ENCODE results near the gene ACVR2A. TPM values are rescaled to one million over a fixed set of nuclear protein-coding genes. Genes with fewer than 3 reads are reported as not detected.
A peak's percentile ranks its signal among the peaks of the same experiment; 100 is the strongest.

The ACVR2A gene
- total RNA-seq, 1 donor from 2014 or later: 41.7 TPM

DNA sequence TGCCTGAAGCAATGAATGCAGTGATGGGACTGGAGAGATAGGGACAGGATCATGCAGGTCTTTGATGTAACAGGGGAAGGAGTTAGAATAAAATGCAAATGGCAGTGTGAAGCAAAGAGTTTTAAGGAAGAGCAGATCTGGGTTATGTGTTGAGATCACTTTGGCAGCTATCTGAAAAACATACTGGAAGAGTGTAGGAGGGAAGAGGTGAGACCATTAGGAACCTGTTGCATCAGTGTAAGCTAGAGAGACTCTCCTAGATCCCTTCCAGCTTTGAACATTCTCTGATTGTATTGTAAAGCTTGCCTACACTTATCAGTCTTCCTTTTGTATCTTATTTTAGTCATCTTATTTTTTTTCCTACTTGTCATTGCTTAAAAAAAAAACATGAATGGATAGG, 10.5 kb downstream of the ACVR2A start:
- DNase-seq: no peak

DNA sequence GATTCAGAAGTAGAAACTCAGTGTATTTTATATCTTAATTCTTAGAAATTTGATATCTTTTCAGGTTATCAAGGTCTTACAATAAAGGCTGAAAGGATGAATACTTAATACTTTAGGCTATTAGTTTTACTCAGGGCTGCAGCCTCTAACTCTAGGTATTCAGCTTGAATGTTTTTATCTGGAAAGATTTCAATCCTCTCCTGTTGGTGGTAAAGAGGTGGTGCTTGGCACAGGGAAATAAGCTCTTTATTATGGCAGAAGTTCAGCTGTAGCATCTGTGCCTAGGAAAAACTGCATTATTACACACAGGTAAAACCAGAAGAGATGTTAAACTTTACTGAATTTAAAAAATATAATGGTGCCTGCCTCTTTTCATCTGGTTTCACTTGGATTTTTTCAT, 11.1 kb downstream of the ACVR2A start:
- DNase-seq: no peak

DNA sequence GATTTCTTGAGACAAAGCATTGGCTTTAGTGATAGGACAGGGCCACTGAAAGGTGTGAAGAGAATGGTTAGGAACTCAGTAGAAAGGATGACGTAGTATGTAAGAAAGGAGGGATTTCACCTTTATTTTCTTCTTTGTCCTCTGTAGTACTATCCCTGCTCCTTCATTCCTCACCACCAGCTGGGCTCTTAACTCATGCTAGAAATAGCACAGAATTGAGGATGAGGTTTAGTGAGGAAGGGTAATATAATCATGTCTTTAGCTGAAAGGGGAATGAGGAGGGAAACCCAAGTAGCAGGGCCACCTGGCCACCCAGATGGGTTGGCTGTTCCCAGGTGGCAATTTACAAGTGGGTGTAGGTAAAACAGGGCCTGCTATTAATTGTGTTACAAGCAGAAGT, 15.2 kb downstream of the ACVR2A start:
- DNase-seq: peak; percentile 40

DNA sequence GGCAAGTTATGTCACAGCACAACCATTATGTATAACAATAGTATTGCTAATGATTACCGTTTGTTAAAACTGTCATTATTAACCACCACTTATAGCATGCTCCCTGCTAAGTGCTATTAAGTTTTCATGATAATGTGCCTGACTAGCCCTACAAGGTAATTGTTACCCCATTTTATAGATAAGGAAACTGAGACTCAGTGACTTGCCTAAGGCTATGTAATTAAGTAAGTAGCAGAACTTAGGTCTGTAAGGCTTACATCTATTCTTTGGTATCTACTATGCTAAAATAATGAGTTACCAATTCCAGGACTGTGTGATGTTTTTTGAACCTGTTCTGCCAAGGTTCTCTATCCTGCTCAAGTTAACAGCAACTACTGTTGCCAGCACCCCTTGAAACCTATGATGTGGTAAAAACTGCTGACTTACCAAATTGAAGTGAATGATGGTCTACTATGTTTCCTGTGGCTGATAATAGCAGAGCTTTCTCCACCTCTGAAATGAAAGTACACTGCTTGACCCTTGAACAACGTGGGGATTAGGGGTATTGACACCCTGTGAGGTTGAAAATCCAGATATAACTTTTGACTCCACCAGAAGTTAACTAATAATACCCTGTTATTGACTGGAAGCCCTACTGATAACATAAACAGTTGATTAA, 18.2 kb downstream of the ACVR2A start:
- no peak for DNase-seq

DNA sequence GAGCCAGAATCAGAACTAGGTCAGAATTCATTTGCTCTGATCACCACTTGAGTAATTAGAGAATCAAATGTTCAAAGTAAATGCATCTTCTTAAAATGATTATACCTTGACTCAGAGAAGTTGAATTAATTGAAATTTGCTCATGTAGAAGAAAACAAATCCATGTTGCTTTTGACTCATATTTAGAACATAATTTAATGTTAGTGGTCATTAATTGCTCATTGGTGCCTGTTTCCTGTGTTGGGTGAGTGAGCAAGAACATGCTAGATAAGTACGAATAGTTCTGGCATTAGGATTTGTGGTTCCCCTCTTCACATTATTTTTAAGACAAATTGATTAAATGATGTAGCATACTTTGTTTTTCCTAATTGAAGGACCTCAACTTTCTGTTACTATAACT, 19.0 kb downstream of the ACVR2A start:
- no peak for DNase-seq

DNA sequence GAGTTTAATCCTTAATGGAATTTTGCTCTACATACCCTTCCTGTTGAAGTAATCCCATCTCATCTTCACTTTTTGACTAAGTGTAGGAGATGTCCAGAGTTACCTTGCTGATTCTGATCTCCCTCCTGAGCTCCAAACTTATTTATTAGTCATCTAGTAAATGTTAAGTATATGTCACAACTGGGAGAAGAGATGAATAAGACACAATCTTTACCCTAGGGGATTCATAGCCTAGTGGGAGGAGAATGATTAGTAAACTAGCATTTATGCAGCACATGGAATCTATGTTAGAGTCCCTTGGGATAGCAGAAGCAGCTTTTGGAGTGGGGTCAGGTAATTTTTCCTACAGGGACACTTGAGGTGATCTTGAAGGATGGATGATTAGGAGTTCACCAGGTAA, 20.7 kb downstream of the ACVR2A start:
- no peak for DNase-seq

DNA sequence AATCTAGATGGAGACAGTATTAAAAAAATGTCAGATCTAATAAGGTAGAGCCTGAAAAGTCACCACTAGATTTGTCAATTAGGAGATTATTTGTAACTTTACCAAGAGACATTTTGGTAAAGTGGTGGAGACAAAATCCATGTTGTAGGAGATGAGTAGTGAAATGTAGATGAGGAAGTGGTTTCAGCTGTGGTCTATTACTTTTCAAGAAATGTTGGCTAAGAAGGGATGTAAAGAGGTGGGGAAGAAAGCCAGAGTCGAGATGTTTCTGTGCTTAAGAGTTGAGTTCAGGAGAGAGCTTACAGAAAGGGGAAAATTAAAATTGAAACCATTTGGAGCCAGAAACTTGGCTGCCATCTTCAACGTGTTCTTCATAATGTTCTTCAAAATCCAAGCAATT, 22.2 kb downstream of the ACVR2A start:
- DNase-seq: no peak

DNA sequence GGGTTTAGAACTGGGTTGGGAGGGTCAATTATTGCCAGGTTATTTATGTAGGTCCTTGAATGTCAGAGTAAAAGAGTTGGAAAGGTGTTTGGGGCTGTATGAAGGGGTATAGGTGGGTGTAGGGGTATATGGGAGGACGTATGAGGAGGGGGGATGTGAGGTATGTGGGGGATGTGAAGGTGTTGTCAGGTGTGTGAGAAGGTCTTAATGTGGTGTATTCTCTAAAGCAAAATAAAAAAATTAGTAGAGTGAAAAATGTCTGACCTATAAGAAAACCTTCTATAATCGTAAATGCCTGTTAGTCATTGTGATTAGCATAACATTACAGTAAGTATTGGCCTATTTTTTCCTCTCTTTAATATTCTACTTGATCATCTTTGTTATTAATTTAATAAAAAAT, 25.1 kb downstream of the ACVR2A start:
- no peak for DNase-seq

DNA sequence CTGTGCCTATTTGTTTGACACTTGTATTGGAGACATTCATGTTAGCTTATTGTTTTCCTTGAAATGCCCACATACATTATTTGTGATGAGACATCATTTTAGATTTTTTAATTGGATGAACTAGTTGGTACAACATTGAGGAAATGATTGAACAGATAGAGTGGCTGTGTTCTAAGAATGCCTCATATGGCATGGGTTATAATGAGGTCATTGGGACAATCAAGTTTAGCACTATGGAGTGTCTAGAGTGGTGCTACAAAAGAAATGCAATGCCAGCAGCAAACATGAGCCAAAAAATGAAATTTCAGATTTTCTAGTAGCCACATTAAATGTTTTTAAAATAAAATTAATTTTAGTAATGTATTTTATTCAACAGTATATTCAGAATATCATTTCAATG, 28.1 kb downstream of the ACVR2A start:
- DNase-seq: no peak

DNA sequence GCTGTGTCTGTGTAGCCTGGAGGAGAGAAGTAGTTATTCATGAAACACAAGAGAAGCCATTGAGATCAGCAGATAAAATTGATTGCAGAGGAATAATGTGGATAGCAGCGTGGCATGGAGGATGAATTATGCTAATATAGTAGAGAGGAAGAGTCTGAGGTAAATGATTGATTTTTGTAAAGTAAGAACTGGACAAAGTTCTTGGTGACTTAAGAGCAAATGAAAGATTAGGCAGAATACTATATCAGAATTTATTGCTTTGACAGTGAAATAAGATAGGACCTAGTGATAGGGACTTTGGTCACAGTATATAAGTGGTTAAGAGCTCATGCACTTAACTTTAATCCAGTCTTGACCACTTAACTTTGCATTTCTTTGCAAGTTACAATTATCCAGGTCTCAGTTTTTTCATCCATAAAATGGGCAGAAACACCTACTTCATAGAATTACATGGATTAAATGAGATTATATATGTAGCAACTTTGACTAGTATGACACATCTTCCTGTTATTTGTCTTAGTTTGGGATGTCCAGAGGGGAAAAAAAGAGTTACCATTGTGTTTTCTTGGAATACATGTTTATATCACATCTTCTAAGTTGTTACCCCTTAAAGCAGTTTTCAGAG, 29.1 kb downstream of the ACVR2A start:
- no peak for DNase-seq

DNA sequence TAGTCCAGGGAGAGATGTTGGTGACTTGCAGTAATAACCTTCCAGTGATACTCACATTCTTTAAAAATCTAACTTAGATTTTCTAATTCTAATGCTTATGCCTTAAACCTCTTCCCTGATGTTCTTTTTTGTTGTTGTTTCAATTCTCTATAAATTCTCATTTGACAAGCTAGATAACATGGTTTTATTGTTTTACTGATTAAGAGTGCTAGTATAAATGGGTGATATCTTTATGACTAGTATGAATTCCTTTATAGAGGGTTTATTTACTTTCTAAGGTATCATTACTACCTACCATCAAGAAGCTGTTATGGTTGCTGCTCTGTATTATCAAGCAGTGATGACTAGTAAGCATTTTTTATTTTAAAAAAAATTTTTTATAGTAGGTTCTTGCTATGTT, 35.0 kb downstream of the ACVR2A start:
- DNase-seq: no peak

DNA sequence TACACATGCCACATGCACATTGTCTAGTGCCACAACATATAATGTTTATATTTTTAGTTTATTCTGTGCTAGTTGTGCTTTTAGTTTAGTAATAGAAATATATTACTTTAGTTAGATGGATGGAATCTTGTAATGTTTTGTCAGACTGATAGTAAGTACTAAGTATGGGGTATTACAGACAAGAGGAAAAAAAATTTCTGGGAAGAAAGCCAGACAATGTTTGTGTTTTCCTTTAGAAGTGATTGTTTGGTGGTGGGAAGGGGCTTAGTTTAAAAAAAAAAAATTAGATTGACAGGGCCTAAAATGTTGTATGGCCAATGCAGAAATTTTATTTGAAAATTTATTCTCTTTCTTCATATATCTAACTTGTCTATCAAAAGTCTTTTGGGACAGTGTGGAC, 37.8 kb downstream of the ACVR2A start:
- no peak for DNase-seq

DNA sequence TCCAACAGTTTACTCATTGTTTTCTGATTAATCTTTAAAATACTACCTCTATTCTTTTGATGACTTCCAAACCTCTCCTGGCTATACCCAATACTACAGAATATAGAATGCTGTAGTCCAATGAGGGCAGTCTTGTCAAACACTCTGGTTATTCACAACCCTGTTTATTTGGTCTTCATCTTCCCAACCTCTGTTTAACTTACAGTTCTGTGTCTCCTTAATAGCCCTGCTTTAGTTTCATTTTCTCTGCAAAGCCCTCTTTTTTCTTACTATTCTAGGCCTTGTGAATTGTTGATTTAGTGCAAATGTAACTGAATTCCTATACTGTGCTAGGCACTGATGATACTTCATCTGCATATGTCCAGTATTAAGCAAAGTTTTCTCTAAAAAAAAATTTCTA, 40.0 kb downstream of the ACVR2A start:
- no peak for DNase-seq

DNA sequence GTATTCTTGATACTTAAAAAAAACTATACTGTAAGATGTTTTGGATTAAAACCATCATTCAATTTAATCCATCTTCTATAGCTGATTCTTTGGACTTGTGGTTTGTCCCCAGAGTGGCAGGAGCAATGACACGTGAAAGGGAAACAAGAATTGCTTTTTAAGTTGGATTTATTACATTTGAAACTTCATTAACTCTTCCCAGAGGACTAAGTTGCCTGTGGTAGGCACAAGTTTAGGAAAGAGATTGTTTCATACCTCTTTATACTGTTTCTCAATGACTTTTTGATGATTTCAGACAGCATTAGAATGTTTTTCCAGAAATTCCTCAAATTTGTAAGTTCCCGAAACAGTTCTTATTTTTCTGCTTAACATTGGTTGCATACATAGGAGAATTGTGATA, 41.3 kb downstream of the ACVR2A start:
- no peak for DNase-seq

DNA sequence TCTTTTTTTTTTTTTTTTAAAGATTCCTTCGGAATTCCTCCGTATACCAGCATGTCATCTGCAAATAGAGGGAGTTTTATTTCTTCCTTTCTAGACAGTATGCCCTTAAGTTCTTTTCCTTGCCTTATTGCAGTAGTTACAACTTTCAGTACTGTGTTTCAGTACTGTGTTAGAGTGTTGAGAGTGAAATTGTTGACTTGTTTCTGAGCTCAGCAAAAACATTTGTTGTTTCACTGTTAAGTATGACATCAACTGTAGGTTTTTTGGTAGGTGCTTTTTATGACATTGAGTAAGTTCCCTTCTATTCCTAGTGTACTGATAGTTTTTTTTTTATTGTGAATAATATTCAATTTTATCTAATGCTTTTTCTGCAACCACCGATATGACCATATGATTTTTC, 43.9 kb downstream of the ACVR2A start:
- DNase-seq: no peak

DNA sequence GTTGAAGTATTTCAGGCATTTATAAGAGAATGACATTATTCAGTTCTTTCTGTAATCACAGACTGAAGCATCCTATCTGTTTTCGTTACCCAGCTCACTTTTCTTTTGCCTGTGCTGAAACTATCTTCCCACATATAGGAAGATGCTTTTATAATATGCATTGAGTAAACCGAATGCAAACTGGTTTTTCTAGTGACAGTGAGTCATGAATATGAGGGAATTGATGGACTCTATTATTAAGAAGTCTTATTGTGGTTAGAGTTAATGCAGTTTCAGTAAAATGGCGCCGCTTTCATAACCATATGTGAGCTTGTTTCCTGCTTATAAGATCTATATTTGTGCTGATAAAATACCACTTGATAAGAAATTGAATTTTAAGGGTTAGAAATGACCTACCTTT, 59.2 kb downstream of the ACVR2A start:
- no peak for DNase-seq

DNA sequence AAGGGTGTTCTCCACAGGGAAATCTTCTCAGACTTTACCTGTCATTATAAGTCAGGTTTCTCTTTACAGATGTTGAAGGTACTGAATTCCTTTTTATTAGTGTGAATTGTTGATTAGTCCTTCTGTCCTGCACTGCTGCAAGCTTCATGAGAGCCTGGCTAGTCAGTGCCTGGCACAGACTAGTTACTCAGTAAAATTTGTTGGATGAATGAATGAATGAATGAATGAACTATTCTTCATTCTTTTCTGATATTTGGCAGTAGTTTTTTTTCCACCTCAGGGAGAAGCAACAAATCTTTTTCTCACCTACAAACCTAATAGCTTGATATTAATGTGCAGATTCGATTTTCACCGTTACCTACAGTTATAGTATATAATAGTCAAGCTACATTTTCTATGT, 64.3 kb downstream of the ACVR2A start:
- DNase-seq: no peak

DNA sequence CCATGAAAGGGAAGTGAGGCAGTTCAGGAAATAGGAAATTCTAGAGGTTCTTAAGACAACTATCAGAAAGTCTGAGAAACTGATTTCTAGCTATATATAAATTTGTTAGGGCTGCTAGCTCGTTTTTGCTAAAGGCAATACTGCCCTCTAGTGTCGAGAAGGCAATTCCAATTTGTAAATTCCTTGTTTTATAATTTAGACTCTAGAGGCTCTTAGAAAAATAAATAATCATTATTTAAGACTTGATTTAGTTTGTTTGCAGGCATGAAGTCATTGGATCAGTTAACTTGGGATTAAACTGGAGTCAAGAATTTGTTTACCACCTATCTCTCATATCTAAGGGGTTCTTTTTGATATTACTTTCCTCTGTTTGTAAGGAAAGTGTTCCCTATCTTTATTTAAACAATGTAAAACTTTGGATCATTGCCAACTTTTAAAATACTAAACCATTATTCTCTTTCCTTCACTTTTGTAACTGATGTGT, 66.2 kb downstream of the ACVR2A start:
- peak; percentile 89 for DNase-seq

DNA sequence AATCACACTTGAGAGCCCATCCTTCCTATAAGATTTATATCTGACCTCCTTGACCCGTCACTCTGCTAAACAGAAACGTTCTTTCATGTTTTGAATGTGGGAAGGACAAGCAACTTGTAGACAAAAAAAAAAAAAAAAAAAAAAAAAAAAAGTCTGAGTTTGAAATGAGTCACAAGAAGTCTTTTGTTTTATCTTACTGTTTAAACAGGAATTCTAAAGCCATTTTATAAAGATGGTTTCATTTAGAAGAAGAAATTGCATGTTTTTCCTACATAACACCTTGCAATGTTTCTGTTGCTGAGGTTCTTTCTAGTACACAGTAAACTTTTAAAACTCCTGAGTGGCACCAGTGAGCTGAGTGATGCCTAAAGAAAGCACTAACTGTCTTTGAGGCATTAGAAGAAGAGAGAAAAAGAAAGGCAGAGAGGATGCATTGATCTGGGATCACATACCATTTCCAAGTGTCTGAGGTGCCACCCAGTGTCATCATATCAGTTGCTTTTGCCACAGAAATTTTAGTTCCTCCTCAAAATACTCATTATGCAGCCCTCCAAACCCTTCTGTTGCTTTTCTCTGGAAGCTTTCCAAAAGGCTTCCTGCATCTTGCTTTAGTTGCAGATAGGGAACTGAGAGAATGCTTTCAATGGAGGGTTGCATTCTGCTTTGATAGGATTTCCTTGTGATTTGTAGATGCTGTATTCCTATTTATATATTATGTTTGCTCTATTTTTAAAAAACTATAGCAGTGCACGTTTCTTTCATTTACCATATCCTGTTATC, 69.1 kb downstream of the ACVR2A start:
- peak; percentile 45 for DNase-seq

DNA sequence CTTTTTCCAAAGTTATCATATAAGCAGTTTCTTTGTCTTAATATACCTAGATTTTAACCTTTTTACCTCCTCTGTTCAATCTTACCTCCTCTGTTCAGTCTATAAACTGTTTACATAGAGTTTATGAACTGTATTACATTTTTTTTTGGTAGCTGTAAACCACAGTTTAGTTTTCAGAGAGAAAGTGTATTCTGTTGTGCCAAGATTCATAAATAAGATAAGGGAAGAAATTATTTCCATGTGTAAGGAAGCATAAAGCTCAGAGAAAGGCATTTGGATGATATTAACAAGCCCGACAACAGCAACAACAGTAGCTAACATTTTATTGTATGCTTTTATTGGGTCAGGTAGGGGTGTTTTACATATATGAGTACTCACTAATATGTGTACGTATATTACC, 71.2 kb downstream of the ACVR2A start:
- no peak for DNase-seq

DNA sequence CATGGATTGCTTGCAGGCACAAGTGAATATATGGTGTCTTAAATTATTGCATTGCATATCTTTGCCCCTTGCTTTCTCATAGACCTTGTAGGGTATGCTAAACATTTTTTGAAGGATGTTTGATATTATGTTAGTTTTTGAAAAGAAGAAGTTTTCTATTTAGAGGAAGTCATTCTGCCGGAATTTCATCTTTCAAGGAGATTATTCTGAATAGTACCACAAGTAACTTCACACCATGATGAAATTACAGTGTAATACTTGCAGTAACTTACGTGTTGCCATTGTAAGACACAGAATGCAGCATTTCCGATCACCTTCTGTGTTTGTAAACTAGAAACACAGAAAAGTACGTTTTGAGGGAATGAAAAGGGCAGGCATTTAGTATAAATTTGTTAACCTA, 71.9 kb downstream of the ACVR2A start:
- DNase-seq: no peak

DNA sequence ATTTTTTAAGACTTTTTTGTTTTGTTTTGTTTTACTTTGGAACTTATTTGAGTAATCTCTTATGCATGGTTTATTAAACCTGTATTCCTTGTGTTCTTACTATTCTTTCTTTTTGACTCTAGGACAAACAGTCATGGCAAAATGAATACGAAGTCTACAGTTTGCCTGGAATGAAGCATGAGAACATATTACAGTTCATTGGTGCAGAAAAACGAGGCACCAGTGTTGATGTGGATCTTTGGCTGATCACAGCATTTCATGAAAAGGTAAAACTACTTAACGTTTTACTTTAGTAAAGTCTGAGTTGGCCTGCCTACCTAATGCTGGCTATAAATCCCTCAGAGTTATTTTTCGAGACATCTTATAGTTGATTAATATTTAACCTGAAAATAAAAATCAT, 72.3 kb downstream of the ACVR2A start:
- no peak for DNase-seq

DNA sequence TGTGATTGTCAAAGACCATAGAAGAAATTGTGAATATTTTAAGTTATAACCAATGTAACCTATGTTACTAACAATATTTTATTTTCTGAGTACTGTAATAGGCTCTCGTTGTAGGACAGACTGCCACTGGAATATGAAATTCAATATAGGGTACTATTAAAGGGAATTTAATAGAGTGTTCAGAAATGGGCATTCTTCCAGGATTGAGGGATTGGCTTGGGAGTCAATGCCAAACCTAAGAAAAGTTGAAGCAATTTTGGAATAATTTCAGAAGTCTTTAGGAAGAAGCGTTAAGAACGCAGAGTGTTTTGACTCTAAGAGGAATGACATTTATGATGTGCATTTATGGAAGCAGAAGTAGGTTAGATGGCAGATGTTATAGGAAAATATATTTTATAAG, 79.0 kb downstream of the ACVR2A start:
- peak; percentile 52 for DNase-seq

DNA sequence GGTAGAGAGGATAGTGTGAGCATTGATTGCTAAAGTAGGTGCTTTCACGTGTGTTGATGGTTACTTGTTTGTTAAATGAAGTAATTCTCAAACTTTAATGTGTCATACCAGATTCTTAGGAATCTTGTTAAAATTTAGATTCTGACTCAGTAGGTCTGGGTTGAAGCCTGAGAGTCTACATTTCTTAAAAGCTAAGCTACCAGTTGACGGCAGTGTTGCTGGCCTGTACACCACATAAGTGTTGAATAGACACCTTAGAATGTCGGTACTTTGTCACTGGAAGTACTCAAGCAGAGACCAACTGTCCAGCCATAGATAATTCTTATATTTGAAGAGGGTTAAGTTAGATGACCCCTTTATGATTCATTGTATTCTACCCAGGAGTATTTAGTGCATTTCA, 79.8 kb downstream of the ACVR2A start:
- no peak for DNase-seq

All from tongue (tissue), 2 donors.